Common myeloid progenitor, CD34-positive (primary cell): ENCODE measurements around the gene DNLZ.

Experiments
- CTCF ChIA-PET: fragments of 350-600 bp; sonication (Branson Sonifier 250); formaldehyde crosslinking; loops from one replicate; lab custom pipeline; 2021; ENCODE audit warnings: antibody characterized with exemption; lab: Charles Lee
- POLR2A ChIA-PET: fragments of 350-600 bp; sonication (Branson Sonifier 250); formaldehyde crosslinking; loops from one replicate; lab custom pipeline; 2021; ENCODE audit warnings: antibody characterized with exemption; lab: Charles Lee
- DNase-seq, 3 donors: peaks; one replicate each; pipeline versions ENCODE4 v3.0.0 to v3.0.0-alpha.2; 2013
- H3K27ac ChIP-seq, 2 experiments: 1 replicate in 1 of 2; 2 replicates in 1 of 2; pipeline ENCODE4 v1.7.0; 2013; ENCODE audit warnings: inconsistent platforms in 2 of 2, low read length in 2 of 2, mild to moderate bottlenecking in 2 of 2, low read depth in 1 of 2, moderate library complexity in 1 of 2; ENCODE audit not compliant: severe bottlenecking in 2 of 2, insufficient read depth in 1 of 2, poor library complexity in 1 of 2
- H3K27me3 ChIP-seq, 5 experiments: replicated peaks in 2 of 5; 1 replicate in 3 of 5; 2 replicates in 2 of 5; pipeline versions ENCODE4 v1.6.1 to v1.7.0; 2013; ENCODE audit warnings: low read length in 4 of 5, mild to moderate bottlenecking in 2 of 5, moderate library complexity in 2 of 5, inconsistent platforms in 1 of 5; ENCODE audit not compliant: insufficient read depth in 5 of 5, control insufficient read depth in 4 of 5
- H3K36me3 ChIP-seq, 4 experiments: 1 replicate in 2 of 4; 2 replicates in 2 of 4; pipeline versions ENCODE4 v1.6.1 to v1.7.0; 2013; ENCODE audit warnings: low read length in 3 of 4, control low read depth in 1 of 4, mild to moderate bottlenecking in 1 of 4; ENCODE audit not compliant: control insufficient read depth in 4 of 4, insufficient read depth in 4 of 4
- H3K4me1 ChIP-seq, 4 experiments: 1 replicate in 3 of 4; 2 replicates in 1 of 4; pipeline versions ENCODE4 v1.6.1 to v1.7.1; 2013; ENCODE audit warnings: low read length in 3 of 4, mild to moderate bottlenecking in 3 of 4, control low read depth in 1 of 4, inconsistent platforms in 1 of 4, moderate library complexity in 1 of 4; ENCODE audit not compliant: control insufficient read depth in 4 of 4, insufficient read depth in 4 of 4; ENCODE audit errors: control extremely low read depth in 1 of 4
- H3K4me3 ChIP-seq, 7 experiments: 1 replicate in 4 of 7; 2 replicates in 3 of 7; pipeline versions ENCODE4 v1.5.1 to v1.7.0; 2013; ENCODE audit warnings: mild to moderate bottlenecking in 7 of 7, low read length in 6 of 7, moderate library complexity in 6 of 7, inconsistent platforms in 2 of 7, low read depth in 2 of 7, control low read depth in 1 of 7; ENCODE audit not compliant: insufficient read depth in 4 of 7, control insufficient read depth in 1 of 7; ENCODE audit errors: extremely low read depth in 1 of 7
- H3K9me3 ChIP-seq, 5 experiments: 1 replicate in 4 of 5; 2 replicates in 1 of 5; pipeline versions ENCODE4 v1.6.1 to v1.7.1; 2013; ENCODE audit warnings: low read length in 4 of 5, mild to moderate bottlenecking in 2 of 5, inconsistent platforms in 1 of 5, low read depth in 1 of 5, moderate library complexity in 1 of 5; ENCODE audit not compliant: control insufficient read depth in 4 of 5, insufficient read depth in 2 of 5; ENCODE audit errors: control extremely low read depth in 1 of 5
- WGBS: methylation state at CpG from one replicate; pipeline ENCODE4 v1.1.5; 2013; ENCODE audit not compliant: insufficient coverage; 5-methylcytosine and 5-hydroxymethylcytosine counted together

The DNLZ gene

GRCh38 chr9:136391737-136392537, 28.4 kb upstream of the DNLZ start:
- CTCF ChIA-PET = interaction anchor here (1.0 to 1.5 kb wide), 3 partner anchors 9 to 167 kb away, joined by 3 to 8 read pairs (median 3); no protein-coding TSS in a partner anchor
- H3K27me3 ChIP-seq = no peaks in the 10 kb centered on the region
- POLR2A ChIA-PET = no interaction called here
- WGBS = 95% methylated on average over 26 of the region's 28 CpGs
- H3K4me1 ChIP-seq = no peaks in the 10 kb centered on the region
- no peaks in the 10 kb centered on the region for H3K9me3 ChIP-seq
- no peak overlapping the region for H3K27ac ChIP-seq
- H3K4me3 ChIP-seq = no peak overlapping the region
- H3K36me3 ChIP-seq = peaks cover 8 to 91% (median 74%) of the 10 kb centered on the region in 4 experiments
- no peak for DNase-seq

- Histone ChIP-seq H3K27ac (no peak overlapping the region), H3K4me1 (no peaks in the 10 kb centered on the region), H3K36me3 (peaks cover 7 to 82% (median 62%) of the 10 kb centered on the region in 4 experiments), H3K4me3 (no peak overlapping the region), H3K9me3 (no peaks in the 10 kb centered on the region), H3K27me3 (no peaks in the 10 kb centered on the region)
- POLR2A ChIA-PET = no interaction called here
- DNase-seq = no peak
- CTCF ChIA-PET = interaction anchor here (1.2 to 1.7 kb wide), 5 partner anchors 8 to 76 kb away, joined by 3 to 6 read pairs (median 4); no protein-coding TSS in a partner anchor
- 93% methylated on average over 5 of the region's 14 CpGs for WGBS
Observed at GRCh38 chr9:136389396-136389795, 25.9 kb upstream of the DNLZ start.

- Histone ChIP-seq H3K27me3 (no peaks in the 10 kb centered on the region), H3K9me3 (no peaks in the 10 kb centered on the region), H3K27ac (no peak overlapping the region), H3K36me3 (peaks cover 15 to 81% (median 58%) of the 10 kb centered on the region in 4 experiments), H3K4me3 (no peak overlapping the region), H3K4me1 (no peaks in the 10 kb centered on the region)
- 97% methylated on average over 19 of the region's 19 CpGs for WGBS
- CTCF ChIA-PET = interaction anchor here (0.8 to 2.3 kb wide), 5 partner anchors 10 to 64 kb away, joined by 3 to 7 read pairs (median 3); no protein-coding TSS in a partner anchor
- no peak for DNase-seq
- POLR2A ChIA-PET = interaction anchor here (0.6 kb wide), 1 partner anchor 64 kb away, joined by 3 read pairs; no protein-coding TSS in a partner anchor
Observed at GRCh38 chr9:136387217-136387616, 23.7 kb upstream of the DNLZ start.

GRCh38 chr9:136386018-136386417, 22.5 kb upstream of the DNLZ start:
- DNase-seq = no peak
- Histone ChIP-seq H3K27ac (no peak overlapping the region), H3K4me3 (no peak overlapping the region), H3K36me3 (peaks cover 15 to 81% (median 59%) of the 10 kb centered on the region in 4 experiments), H3K4me1 (no peaks in the 10 kb centered on the region), H3K27me3 (no peaks in the 10 kb centered on the region), H3K9me3 (no peaks in the 10 kb centered on the region)
- 92% methylated on average over 9 of the region's 13 CpGs for WGBS
- ChIA-PET CTCF (interaction anchor here (0.6 to 2.3 kb wide), 2 partner anchors 11 to 16 kb away, joined by 3 to 7 read pairs; no protein-coding TSS in a partner anchor), POLR2A (no interaction called here)

GRCh38 chr9:136385015-136385414, 21.5 kb upstream of the DNLZ start:
- Histone ChIP-seq H3K4me1 (no peaks in the 10 kb centered on the region), H3K36me3 (peaks cover 15 to 87% (median 63%) of the 10 kb centered on the region in 4 experiments), H3K9me3 (no peaks in the 10 kb centered on the region), H3K4me3 (no peak overlapping the region), H3K27ac (no peak overlapping the region), H3K27me3 (no peaks in the 10 kb centered on the region)
- DNase-seq = no peak
- ChIA-PET POLR2A (no interaction called here), CTCF (interaction anchor here (1.1 to 2.0 kb wide), 3 partner anchors 14 to 22 kb away, joined by 3 to 6 read pairs (median 4); partner anchors contain the start of gene DNLZ)
- WGBS = 90% methylated on average over 8 of the region's 11 CpGs

GRCh38 chr9:136383436-136383835, 19.9 kb upstream of the DNLZ start:
- POLR2A ChIA-PET = no interaction called here
- Histone ChIP-seq H3K9me3 (no peaks in the 10 kb centered on the region), H3K27me3 (no peaks in the 10 kb centered on the region), H3K27ac (no peak overlapping the region), H3K4me3 (no peak overlapping the region), H3K4me1 (no peaks in the 10 kb centered on the region), H3K36me3 (peaks cover 14 to 87% (median 60%) of the 10 kb centered on the region in 4 experiments)
- 96% methylated on average over 17 of the region's 20 CpGs for WGBS
- CTCF ChIA-PET = interaction anchor here (1.0 to 2.0 kb wide), 4 partner anchors 12 to 20 kb away, joined by 3 to 6 read pairs (median 4); partner anchors contain the start of gene DNLZ
- no peak for DNase-seq
